HG03095 (cell line): Measurements from ENCODE around the gene ATP10A.
"Not testable (repeated sequence)": the region's sequence is repeated elsewhere in the genome, so short reads cannot be mapped to it uniquely, and the experiment has no call there.

Source experiments
- ATAC-seq: cut with Tn5 transposase; IDR thresholded peaks from one replicate; pipeline ENCODE4 v1.9.1; 2021; ENCODE audit warnings: moderate library complexity; ENCODE audit not compliant: unreplicated experiment

The ATP10A gene

DNA sequence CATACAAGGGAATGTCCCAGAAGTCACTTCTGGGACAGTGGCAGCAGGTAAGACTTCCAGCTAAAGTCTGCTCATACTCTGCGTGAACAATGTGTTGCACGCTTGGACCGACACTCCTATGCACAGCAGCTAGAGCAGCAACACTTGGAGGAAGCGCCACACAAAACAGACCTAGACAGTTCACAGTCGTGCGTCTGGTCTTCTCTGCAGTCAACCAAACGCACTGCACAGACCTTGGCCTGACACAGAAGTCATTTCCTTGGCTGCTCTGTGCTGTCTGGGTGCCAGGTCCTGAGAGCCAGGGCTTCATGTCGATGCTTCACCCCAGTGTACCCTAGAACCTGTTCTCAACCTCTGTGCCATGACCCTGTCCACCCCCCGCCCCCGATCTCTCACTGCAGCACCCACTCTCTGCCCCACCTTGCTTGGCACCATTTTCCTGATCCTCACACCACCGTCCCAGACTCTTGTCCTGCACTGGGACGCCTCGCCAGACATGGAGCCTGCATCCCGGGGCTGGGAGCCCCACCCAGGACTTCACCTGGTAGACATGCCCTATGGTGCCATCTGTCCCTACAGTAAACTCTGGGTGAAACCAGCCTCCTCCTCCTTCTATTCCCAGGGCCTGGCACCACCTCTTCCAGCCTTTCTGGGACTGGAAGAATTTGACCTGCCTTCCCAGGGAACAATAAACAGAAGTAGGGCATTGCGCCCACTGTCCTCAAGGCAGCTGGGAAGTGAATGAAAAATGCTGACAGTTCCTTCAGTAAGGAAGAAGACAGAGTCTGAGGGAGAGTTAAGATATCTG lies 3.1 kb downstream of the ATP10A start:
- no peak for ATAC-seq

- ATAC-seq, result no peak
Observed at GRCh38 chr15:25858952-25859760, 4.0 kb downstream of the ATP10A start.

- ATAC-seq, result not testable (repeated sequence)
Observed at GRCh38 chr15:25856059-25856458, 7.1 kb downstream of the ATP10A start.

DNA sequence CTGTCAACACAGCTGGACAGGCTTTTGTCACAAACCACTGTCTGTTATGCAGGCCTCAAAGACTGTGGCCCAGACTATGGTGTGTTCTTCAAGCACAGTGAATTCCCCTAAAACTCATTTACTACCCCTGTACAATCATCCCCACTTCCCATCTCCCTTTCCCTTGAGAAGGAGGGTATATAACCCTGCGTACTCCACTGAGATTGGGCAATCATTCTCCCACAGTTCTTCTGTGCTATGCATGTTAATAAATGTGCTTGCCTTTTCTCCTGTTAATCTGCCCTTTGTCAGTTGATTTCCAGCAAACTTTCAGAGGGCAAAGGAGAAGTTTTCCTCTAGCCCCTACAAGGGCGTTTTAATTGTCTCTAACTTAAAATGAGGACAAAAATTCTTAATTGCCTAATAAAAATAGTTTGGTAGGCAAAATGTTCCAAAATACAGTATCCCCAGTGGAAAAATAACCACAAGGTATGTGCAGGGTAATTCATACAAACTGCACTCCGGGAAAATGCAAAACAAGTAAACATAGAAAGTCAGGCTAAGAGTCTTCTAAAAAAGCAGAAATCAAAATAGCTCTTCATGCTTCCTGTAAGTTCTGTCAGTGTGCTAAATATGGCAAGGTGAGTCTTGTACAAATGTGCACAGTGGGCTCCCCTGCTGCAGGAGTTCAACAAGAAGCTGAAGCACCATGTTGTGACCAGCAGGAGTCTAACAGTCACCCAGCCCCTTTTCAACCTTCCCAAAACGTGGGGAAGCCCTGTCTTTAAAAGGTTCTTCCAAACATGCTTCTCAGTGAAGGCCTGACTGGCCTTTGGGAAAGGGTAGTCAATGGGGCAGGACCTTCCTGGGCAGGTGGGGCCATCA lies 10.2 kb downstream of the ATP10A start:
- no peak for ATAC-seq

DNA sequence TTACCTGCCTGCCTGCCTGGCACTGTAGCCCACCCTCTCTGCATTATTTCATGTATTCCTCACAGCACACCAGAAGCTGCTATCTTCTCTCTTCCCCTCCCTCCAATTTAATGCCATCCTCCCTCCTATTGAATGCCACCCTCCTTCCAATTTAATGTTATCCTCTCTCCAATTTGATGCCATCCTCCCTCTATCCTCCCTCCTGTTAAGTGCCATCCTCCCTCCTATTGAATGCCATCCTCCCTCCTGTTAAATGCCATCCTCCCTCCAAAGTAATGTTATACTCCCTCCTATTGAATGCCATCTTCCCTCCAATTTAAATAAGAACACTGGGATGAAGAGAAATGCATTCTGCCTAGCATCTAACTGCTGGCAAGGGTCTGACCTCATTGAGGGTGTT lies 11.1 kb downstream of the ATP10A start:
- no peak for ATAC-seq

GRCh38 chr15:25850154-25851111 lies 12.7 kb downstream of the ATP10A start:
- peak; percentile 80 for ATAC-seq

DNA sequence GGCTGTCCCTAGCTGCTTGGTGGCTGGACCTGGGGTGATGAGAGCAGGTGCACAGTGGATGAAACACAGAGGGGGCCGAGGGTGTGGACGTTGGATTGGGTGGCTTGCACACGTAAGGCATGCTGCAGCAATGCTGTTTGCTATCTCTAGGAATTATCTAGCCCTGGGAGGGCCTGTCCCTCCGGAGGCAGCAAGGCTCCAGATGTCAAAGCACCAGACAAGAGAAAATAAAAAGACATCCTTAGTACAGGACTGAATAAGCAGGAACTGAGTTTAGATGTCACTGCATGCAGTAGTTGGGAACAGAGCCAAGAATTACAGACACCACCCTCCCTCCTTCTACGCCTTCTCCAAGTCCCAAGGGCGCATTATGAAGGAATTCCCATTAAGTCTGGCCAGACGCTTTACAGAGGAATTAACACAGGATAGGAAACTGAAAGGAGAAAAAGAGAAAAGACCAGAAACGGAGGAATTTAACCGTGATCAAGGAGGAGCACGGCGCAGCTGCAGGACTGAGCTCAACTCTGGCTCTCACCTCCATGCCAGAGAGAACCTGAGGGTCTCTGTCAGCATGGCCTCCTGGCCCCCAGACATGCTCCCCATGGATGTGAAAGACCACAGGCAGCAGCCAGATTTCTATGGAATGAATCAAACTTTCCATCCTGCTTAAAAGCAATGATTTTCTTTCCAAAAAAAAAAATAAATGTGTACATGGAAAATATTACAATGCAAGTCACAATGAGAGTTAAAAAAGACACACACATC lies 13.8 kb downstream of the ATP10A start:
- no peak for ATAC-seq

DNA sequence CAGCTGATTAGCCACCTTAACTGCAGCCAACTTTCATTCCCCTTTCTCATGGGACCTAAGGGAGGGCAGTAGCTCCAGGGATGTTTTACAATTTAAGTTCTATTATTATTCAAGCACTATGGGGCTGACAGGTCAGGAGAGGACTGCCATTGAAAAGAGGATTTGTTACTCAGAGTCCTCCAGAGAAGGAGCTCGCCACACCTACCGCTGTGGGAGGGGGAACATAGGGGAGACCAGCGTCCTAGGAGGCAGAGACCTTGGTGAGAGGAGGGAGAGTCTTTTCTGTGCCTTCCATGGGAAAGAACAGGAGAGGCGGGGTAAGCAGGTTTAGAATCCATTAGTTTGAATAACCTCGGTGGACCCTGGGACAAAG lies 14.4 kb downstream of the ATP10A start:
- no peak for ATAC-seq

GRCh38 chr15:25848325-25848724 lies 14.8 kb downstream of the ATP10A start:
- no peak for ATAC-seq

DNA sequence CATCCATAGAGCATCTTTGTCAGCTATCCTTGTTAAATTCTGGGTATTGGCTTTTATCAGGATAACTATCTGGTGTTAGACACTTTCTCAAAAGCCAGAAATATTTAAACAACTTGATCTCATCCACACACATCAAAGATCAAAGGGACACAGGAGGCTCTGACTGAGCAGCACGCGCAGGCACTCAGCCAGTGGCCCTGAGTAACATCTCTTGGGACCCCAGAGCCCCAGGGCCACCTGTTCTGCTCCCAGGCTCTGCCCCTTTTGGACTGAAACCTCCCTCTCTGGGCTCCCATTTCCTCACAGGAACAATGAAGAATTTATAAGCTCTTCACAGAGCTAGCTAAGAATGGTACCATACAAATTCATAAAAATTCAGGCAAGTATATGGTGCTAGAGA lies 16.1 kb downstream of the ATP10A start:
- no peak for ATAC-seq

GRCh38 chr15:25846377-25846776 lies 16.8 kb downstream of the ATP10A start:
- ATAC-seq, result no peak

GRCh38 chr15:25844981-25845680 lies 18.0 kb downstream of the ATP10A start:
- ATAC-seq, result no peak

- ATAC-seq, result no peak
Observed at GRCh38 chr15:25844542-25844941, 18.6 kb downstream of the ATP10A start.

- ATAC-seq, result no peak
Observed at GRCh38 chr15:25844076-25844475, 19.1 kb downstream of the ATP10A start.

DNA sequence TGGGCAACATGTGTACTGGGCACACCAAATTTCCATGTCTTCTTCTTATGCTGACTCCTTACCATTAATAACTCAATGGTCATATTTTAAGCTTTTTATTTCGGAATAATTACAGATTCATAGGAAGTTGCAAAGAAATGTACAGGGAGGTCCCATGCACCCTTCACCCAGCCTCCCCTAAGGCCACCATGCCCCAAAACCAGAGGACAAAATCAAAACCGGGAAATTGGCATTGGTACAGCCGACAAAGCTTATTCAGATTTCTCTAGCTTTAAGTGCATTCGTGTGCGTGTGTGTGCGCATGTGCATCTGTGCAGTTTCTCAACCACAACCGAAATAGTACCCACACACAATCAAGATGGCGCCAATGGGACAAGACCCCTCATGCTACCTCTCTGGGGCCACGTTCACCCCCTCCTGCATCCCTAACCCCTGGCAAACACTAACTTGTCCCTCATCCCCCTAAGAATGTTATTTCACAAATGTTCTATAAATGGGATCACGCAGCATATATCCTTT lies 23.4 kb downstream of the ATP10A start:
- no peak for ATAC-seq

GRCh38 chr15:25838871-25839195 lies 24.3 kb downstream of the ATP10A start:
- no peak for ATAC-seq

- no peak for ATAC-seq
Observed at GRCh38 chr15:25838191-25838870, 24.8 kb downstream of the ATP10A start.

DNA sequence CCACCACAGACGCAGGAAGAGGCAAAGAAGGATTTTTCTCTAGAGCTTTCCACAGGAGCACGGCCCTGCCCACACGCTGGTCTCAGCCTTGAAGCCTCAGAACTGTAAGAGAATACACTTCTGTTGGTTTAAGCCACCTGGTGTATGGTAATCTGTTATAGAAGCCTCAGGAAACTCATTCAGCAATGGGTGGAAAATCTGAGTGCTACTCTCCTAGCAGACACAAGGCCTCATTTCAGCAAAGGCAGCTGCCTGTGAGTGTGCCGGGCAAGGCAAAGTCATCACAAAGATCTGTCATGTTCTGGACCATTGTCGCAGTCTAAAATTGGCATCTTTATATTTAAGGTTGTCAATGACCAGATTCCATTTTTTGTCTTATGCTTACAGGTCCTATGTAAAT lies 31.0 kb downstream of the ATP10A start:
- ATAC-seq, result no peak
